ENCODE data around the gene MLLT10.

Gene MLLT10

GRCh38 chr10:21517134-21518031, 16.6 kb upstream of the MLLT10 start:
- DNase-seq (ENCODE audit: low spot score), result peak; percentile 56

- peak; percentile 44 for DNase-seq (ENCODE audit: low spot score)
Observed at GRCh38 chr10:21518149-21518640, 15.8 kb upstream of the MLLT10 start.

GRCh38 chr10:21518641-21519396, 15.2 kb upstream of the MLLT10 start:
- no peak for DNase-seq (ENCODE audit: low spot score)

- no peak for DNase-seq (ENCODE audit: low spot score)
Observed at GRCh38 chr10:21519397-21519933, 14.6 kb upstream of the MLLT10 start.

- peak; percentile 53 for DNase-seq (ENCODE audit: low spot score)
Observed at GRCh38 chr10:21519941-21520436, 14.0 kb upstream of the MLLT10 start.

GRCh38 chr10:21520509-21520908, 13.5 kb upstream of the MLLT10 start:
- DNase-seq (ENCODE audit: low spot score), result no peak

- no peak for DNase-seq (ENCODE audit: low spot score)
Observed at GRCh38 chr10:21520949-21521348, 13.1 kb upstream of the MLLT10 start.

GRCh38 chr10:21521751-21522533, 12.1 kb upstream of the MLLT10 start:
- no peak for DNase-seq (ENCODE audit: low spot score)

GRCh38 chr10:21522631-21523406, 11.2 kb upstream of the MLLT10 start:
- no peak for DNase-seq (ENCODE audit: low spot score)

GRCh38 chr10:21523557-21524008, 10.4 kb upstream of the MLLT10 start:
- DNase-seq (ENCODE audit: low spot score), result no peak

- no peak for DNase-seq (ENCODE audit: low spot score)
Observed at GRCh38 chr10:21524131-21524525, 9.9 kb upstream of the MLLT10 start.

GRCh38 chr10:21524526-21525366, 9.3 kb upstream of the MLLT10 start:
- peak; percentile 45 for DNase-seq (ENCODE audit: low spot score)

GRCh38 chr10:21525367-21526187, 8.5 kb upstream of the MLLT10 start, which contains the start of gene SKIDA1:
Gene SKIDA1, minus strand, starts transcription at chr10:21525682. Its CDS starts 7,860 bp downstream, at chr10:21517822.
- DNase-seq (ENCODE audit: low spot score), result peak; percentile 89

GRCh38 chr10:21526188-21526859, 7.7 kb upstream of the MLLT10 start:
- peak; percentile 85 for DNase-seq (ENCODE audit: low spot score)

GRCh38 chr10:21526860-21527597, 7.0 kb upstream of the MLLT10 start:
- peak; percentile 69 for DNase-seq (ENCODE audit: low spot score)

GRCh38 chr10:21527598-21528235, 6.3 kb upstream of the MLLT10 start:
- peak; percentile 42 for DNase-seq (ENCODE audit: low spot score)

All from kidney tubule cell (primary cell).